A549 (cell line): ENCODE data around the gene UHRF1. TPM values are rescaled to one million over a fixed set of nuclear protein-coding genes. Genes with fewer than 3 reads are reported as not detected.

ENCODE experiments used
- ATAC-seq, 2 experiments: fragments of 200-7000 bp in 1 of 2; fragments of >200 bp in 1 of 2; cut with Nextera tagmentation in 1 of 2; cut with Tn5 transposase in 1 of 2; 3 replicates each; pipeline versions ENCODE4 v1.8.0 to v1.9.1; 2018 to 2020; ENCODE audit warnings: mild to moderate bottlenecking in 1 of 2, moderate library complexity in 1 of 2
- CTCF ChIA-PET: fragments of 300-600 bp; sonication (Branson Sonifier 250); formaldehyde crosslinking; extraction: SDS; loops from one replicate; lab custom pipeline; 2021; ENCODE audit warnings: antibody characterized with exemption, inconsistent platforms; lab: Yijun Ruan, JAX
- POLR2A ChIA-PET: fragments of 350-600 bp; formaldehyde crosslinking; extraction: SDS; loops from one replicate; lab custom pipeline; 2021; ENCODE audit warnings: antibody characterized with exemption, inconsistent platforms; lab: Yijun Ruan, JAX
- DNase-seq, 2 experiments: peaks; one replicate each; pipeline versions ENCODE4 v3.0.0 to v3.0.0-alpha.2; 2011 to 2016; ENCODE audit warnings: low read depth in 1 of 2, low spot score in 1 of 2
- FAIRE-seq: peaks from 2 replicates; lab custom pipeline; 2011; peaks lifted over from hg19 to GRCh38; lab: Jason Lieb, UNC
- H3K27ac ChIP-seq, 2 experiments: fragments of >200 bp; sonication (Bioruptor Twin); formaldehyde crosslinking; 3 replicates each; pipeline ENCODE4 v1.5.1; 2016 to 2017
- H3K4me1 ChIP-seq: fragments of >200 bp; sonication (Bioruptor Twin); formaldehyde crosslinking; 3 replicates; pipeline ENCODE4 v1.6.1; 2016
- H3K4me2 ChIP-seq: fragments of >200 bp; sonication (Bioruptor Twin); formaldehyde crosslinking; 3 replicates; pipeline ENCODE4 v1.6.1; 2016
- H3K4me3 ChIP-seq: fragments of >200 bp; sonication (Bioruptor Twin); formaldehyde crosslinking; 3 replicates; pipeline ENCODE4 v1.5.1; 2016
- H3K9me3 ChIP-seq: fragments of >200 bp; sonication (Bioruptor Twin); formaldehyde crosslinking; 3 replicates; pipeline ENCODE4 v1.6.1; 2016
- CHD2 ChIP-seq: fragments of 150-350 bp; IDR thresholded peaks from 2 replicates; pipeline ENCODE4 v1.6.1; 2014; ENCODE audit warnings: low read length; ENCODE audit not compliant: partially characterized antibody
- CHD4 ChIP-seq: fragments of 200-600 bp; sonication (generic); IDR thresholded peaks from 2 replicates; pipeline ENCODE4 v1.6.1; 2016; ENCODE audit warnings: antibody characterized with exemption, mild to moderate bottlenecking, borderline replicate concordance
- CTCF ChIP-seq: fragments of >200 bp; sonication (Bioruptor Twin); formaldehyde crosslinking; IDR thresholded peaks from 3 replicates; pipeline ENCODE4 v1.5.1; 2016
- E2F6 ChIP-seq: IDR thresholded peaks from 2 replicates; pipeline ENCODE4 v1.6.1; 2012; ENCODE audit warnings: low read depth, borderline replicate concordance
- ELK1 ChIP-seq: fragments of 150-350 bp; IDR thresholded peaks from 2 replicates; pipeline ENCODE4 v1.6.1; 2014; ENCODE audit warnings: low read depth, mild to moderate bottlenecking, low read length
- EP300 ChIP-seq, 2 experiments: fragments of >200 bp; sonication (Bioruptor Twin); formaldehyde crosslinking; IDR thresholded peaks; 2 replicates in 1 of 2; 3 replicates in 1 of 2; pipeline ENCODE4 v1.6.1; 2016 to 2017
- ESRRA ChIP-seq: fragments of 150-350 bp; IDR thresholded peaks from 2 replicates; pipeline ENCODE4 v1.6.1; 2014; ENCODE audit warnings: mild to moderate bottlenecking, low read length, borderline replicate concordance
- FOSB ChIP-seq: fragments of 250-450 bp; sonication (Bioruptor Pico); IDR thresholded peaks from 2 replicates; pipeline ENCODE4 v1.5.0; 2020; ENCODE audit warnings: mild to moderate bottlenecking, moderate library complexity
- FOXS1 ChIP-seq: fragments of 250-450 bp; sonication (Bioruptor Pico); IDR thresholded peaks from 2 replicates; pipeline ENCODE4 v1.5.0; 2020; ENCODE audit warnings: mild to moderate bottlenecking, moderate library complexity
- HMGXB4 ChIP-seq: fragments of 250-450 bp; sonication (Bioruptor Pico); IDR thresholded peaks from 2 replicates; pipeline ENCODE4 v1.5.0; 2021; ENCODE audit warnings: mild to moderate bottlenecking, moderate library complexity, borderline replicate concordance
- HOXA7 ChIP-seq: fragments of 250-450 bp; sonication (Bioruptor Pico); IDR thresholded peaks from 2 replicates; pipeline ENCODE4 v1.5.0; 2020; ENCODE audit warnings: mild to moderate bottlenecking, moderate library complexity
- HOXB13 ChIP-seq: fragments of 250-450 bp; sonication (Bioruptor Pico); IDR thresholded peaks from 2 replicates; pipeline ENCODE4 v1.5.0; 2020; ENCODE audit warnings: low read depth, mild to moderate bottlenecking, moderate library complexity
- HOXB5 ChIP-seq: fragments of 250-450 bp; sonication (Bioruptor Pico); IDR thresholded peaks from 2 replicates; pipeline ENCODE4 v1.5.0; 2020; ENCODE audit warnings: mild to moderate bottlenecking, moderate library complexity
- KDM1A ChIP-seq: fragments of 200-600 bp; sonication (generic); IDR thresholded peaks from 2 replicates; pipeline ENCODE4 v1.6.1; 2016; ENCODE audit warnings: low read depth, mild to moderate bottlenecking
- PBX3 ChIP-seq: IDR thresholded peaks from 2 replicates; pipeline ENCODE4 v1.6.1; 2012
- PHF8 ChIP-seq: fragments of 200-600 bp; sonication (generic); IDR thresholded peaks from 2 replicates; pipeline ENCODE4 v1.6.1; 2016; ENCODE audit warnings: low read depth, mild to moderate bottlenecking, antibody characterized with exemption, moderate library complexity, borderline replicate concordance
- POLR2A ChIP-seq: IDR thresholded peaks from 2 replicates; pipeline ENCODE4 v1.6.1; 2012; ENCODE audit warnings: mild to moderate bottlenecking, low read length
- POLR2AphosphoS2 ChIP-seq: conservative IDR thresholded peaks from 2 replicates; pipeline ENCODE4 v1.6.1; 2012; ENCODE audit warnings: low read length, improper control_type of control experiment, inconsistent platforms
- RFX5 ChIP-seq: fragments of 450-650 bp; IDR thresholded peaks from 2 replicates; pipeline ENCODE4 v1.7.1; 2014; ENCODE audit warnings: antibody characterized with exemption, mild to moderate bottlenecking, moderate library complexity
- TP53 ChIP-seq: fragments of 250-450 bp; sonication (Bioruptor Pico); IDR thresholded peaks from 2 replicates; pipeline ENCODE4 v1.5.0; 2021; ENCODE audit warnings: mild to moderate bottlenecking, moderate library complexity
- ZC3H11A ChIP-seq: fragments of 450-650 bp; IDR thresholded peaks from 2 replicates; pipeline ENCODE4 v1.6.1; 2014; ENCODE audit warnings: antibody characterized with exemption, mild to moderate bottlenecking
- ZSCAN20 ChIP-seq: fragments of 250-450 bp; sonication (Bioruptor Pico); IDR thresholded peaks from 2 replicates; pipeline ENCODE4 v1.8.0; 2022; ENCODE audit warnings: mild to moderate bottlenecking, moderate library complexity
- WGBS: methylation state at CpG from one replicate; pipeline ENCODE4 v1.1.6; 2017; ENCODE audit errors: missing lambda C conversion rate; 5-methylcytosine and 5-hydroxymethylcytosine counted together
- polyA plus RNA-seq, 4 experiments: library from polyadenylated mRNA; depleted of rRNA in 3 of 4; stranded (reverse); fragments of >200 nt; fragmentation: RNase III in 1 of 4; extraction: RNeasy Plus Mini Kit Qiagen cat#74134 plus additional on column Dnase treatment in 1 of 4; gene quantifications; 2 replicates in 3 of 4; 3 replicates in 1 of 4; pipeline ENCODE4 v1.2.3, GENCODE V29; 2011 to 2017

UHRF1 gene
- polyA plus RNA-seq, 2 of the 4 experiments (the other 2 are of a cell fraction): 7.2 to 52.3 TPM

- H3K4me2 ChIP-seq: no peak overlapping the region
- FAIRE-seq: no peak
- no peak for ATAC-seq
Measured at GRCh38 chr19:4979211-4979807, 70.0 kb downstream of the UHRF1 start.

GRCh38 chr19:4980067-4980466 is 70.8 kb downstream of the UHRF1 start:
- DNase-seq: no peak
- H3K4me3 ChIP-seq: no peak overlapping the region
- TF ChIP-seq CTCF (no peak), ELK1 (no peak), ZC3H11A (no peak), PHF8 (no peak), HOXB13 (no peak), POLR2A (no peak), EP300 (IDR thresholded peaks at IDR 0.05) (no peak), CHD4 (no peak), RFX5 (no peak), HOXB5 (CRISPR knock-in tag) (no peak)
- TF ChIP-seq, all 56 proteins: peak for 0
- H3K27ac ChIP-seq: no peak overlapping the region
- no peaks in the 10 kb centered on the region for H3K9me3 ChIP-seq
- H3K4me2 ChIP-seq: no peak overlapping the region
- WGBS: 96% methylated on average over 3 of the region's 3 CpGs
- H3K4me1 ChIP-seq: peaks cover 32% of the 10 kb centered on the region
- ATAC-seq (no peak), FAIRE-seq (no peak)
- POLR2A ChIA-PET: no interaction called here
- CTCF ChIA-PET: interaction anchor here (0.7 to 1.4 kb wide), 5 partner anchors 21 to 176 kb away, joined by 3 to 4 read pairs (median 3); no protein-coding TSS in a partner anchor

More at GRCh38 chr19:4979211-4979807, 70.0 kb downstream of the UHRF1 start:
- no peak for TF ChIP-seq PHF8
- no peak for TF ChIP-seq CHD2
- no peak for TF ChIP-seq EP300 (IDR thresholded peaks at IDR 0.05)
- no peak for TF ChIP-seq ESRRA
- no peak for TF ChIP-seq HOXB5 (CRISPR knock-in tag)
- no peak for TF ChIP-seq POLR2AphosphoS2
- TF ChIP-seq FOXS1 (CRISPR knock-in tag): no peak
- POLR2A ChIA-PET: no interaction called here
- 94% methylated on average over 8 of the region's 8 CpGs for WGBS
- CTCF ChIA-PET: interaction anchor here (0.7 to 1.4 kb wide), 5 partner anchors 22 to 175 kb away, joined by 3 to 4 read pairs (median 3); no protein-coding TSS in a partner anchor
- Histone ChIP-seq H3K4me1 (peaks cover 32% of the 10 kb centered on the region), H3K9me3 (no peaks in the 10 kb centered on the region), H3K4me3 (no peak overlapping the region), H3K27ac (no peak overlapping the region)
- no peak for DNase-seq

GRCh38 chr19:4980838-4981680 is 71.8 kb downstream of the UHRF1 start:
- Histone ChIP-seq H3K4me2 (no peak overlapping the region), H3K9me3 (no peaks in the 10 kb centered on the region), H3K4me1 (peaks cover 24% of the 10 kb centered on the region), H3K27ac (no peak overlapping the region), H3K4me3 (no peak overlapping the region)
- ChIA-PET POLR2A (interaction anchor here (0.7 kb wide), 1 partner anchor 329 kb away, joined by 3 read pairs; no protein-coding TSS in a partner anchor), CTCF (interaction anchor here (0.7 kb wide), 1 partner anchor 37 kb away, joined by 3 read pairs; no protein-coding TSS in a partner anchor)
- 95% methylated on average over 17 of the region's 27 CpGs for WGBS
- ATAC-seq: no peak
- no peak for TF ChIP-seq TP53 (CRISPR knock-in tag)
- no peak for TF ChIP-seq PBX3
- TF ChIP-seq HOXB5 (CRISPR knock-in tag): no peak
- no peak for TF ChIP-seq CHD2
- TF ChIP-seq PHF8: no peak
- no peak for TF ChIP-seq HOXA7 (CRISPR knock-in tag)
- TF ChIP-seq HMGXB4: no peak
- no peak for TF ChIP-seq ZSCAN20 (CRISPR knock-in tag)
- TF ChIP-seq KDM1A: no peak
- TF ChIP-seq E2F6: no peak
- no peak for TF ChIP-seq FOSB (CRISPR knock-in tag)
- TF ChIP-seq, all 56 proteins: peak for 0
- DNase-seq: no peak
- no peak for FAIRE-seq
